ENCODE data around the gene COL1A1. TPM values are rescaled to one million over a fixed set of nuclear protein-coding genes. Genes with fewer than 3 reads are reported as not detected.

The COL1A1 gene
- total and polyA plus RNA-seq, 2 of the 13 experiments (the other 11 are each of a cell fraction or from before 2014, with no cell fraction given), result 0.05 TPM; not detected in 1

DNA sequence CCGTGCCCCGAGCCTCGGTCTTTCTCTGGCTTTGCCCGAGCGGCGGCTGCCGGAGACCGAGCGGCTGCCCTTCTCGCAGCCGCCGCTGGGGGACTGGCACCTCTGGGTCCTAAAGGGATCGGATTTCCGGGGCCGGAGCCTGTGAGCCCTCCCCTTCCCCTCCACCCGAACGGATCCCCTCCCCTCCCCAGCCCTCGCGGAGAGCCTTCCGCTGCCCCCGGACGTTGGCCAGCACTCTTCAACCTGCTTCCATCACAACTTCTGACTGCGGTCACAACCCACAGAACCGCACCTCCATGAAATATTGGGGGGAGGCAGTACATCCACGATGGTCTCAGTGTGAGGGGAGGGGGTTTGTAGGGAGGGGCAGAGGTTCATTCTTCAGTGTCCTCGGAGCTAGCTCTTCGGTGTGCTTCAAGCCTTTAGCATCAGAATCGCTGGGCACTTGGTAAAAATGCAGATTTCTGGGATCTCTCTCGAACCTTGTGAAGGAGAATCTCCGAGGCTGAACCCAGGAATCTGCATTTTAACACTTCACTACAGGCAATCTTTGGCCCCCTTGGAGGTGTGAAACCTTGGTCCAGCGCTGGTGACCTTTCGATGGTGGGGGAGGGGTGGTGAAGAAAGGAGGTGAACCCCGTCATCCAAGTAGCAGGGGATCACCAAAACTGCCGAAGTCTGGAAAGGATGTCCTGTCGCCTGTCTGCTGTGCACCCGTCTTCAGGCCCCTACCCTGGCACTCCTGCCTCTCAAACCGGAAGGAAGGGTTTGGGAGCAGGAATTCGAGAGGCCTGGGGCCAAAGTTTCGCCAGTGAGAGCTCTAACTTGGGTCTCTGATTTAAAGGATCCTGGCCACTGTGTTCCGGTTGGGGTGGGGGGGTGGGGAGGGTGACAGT, 50.1 kb downstream of the COL1A1 start (continued):
- TF ChIP-seq PHF21A (CRISPR knock-in tag; IDR thresholded peaks at IDR 0.05), result peak; percentile 42; the same call in 1 of the 2 replicates
- TF ChIP-seq SIN3B (IDR thresholded peaks at IDR 0.05; ENCODE audit: low read length), result no peak
- TF ChIP-seq ZNF337 (CRISPR knock-in tag; IDR thresholded peaks at IDR 0.05; ENCODE audit: borderline replicate concordance, low read depth), result no peak
- TF ChIP-seq CENPT (CRISPR knock-in tag; IDR thresholded peaks at IDR 0.05; ENCODE audit: low read depth), result no peak
- TF ChIP-seq, protein P1, sequence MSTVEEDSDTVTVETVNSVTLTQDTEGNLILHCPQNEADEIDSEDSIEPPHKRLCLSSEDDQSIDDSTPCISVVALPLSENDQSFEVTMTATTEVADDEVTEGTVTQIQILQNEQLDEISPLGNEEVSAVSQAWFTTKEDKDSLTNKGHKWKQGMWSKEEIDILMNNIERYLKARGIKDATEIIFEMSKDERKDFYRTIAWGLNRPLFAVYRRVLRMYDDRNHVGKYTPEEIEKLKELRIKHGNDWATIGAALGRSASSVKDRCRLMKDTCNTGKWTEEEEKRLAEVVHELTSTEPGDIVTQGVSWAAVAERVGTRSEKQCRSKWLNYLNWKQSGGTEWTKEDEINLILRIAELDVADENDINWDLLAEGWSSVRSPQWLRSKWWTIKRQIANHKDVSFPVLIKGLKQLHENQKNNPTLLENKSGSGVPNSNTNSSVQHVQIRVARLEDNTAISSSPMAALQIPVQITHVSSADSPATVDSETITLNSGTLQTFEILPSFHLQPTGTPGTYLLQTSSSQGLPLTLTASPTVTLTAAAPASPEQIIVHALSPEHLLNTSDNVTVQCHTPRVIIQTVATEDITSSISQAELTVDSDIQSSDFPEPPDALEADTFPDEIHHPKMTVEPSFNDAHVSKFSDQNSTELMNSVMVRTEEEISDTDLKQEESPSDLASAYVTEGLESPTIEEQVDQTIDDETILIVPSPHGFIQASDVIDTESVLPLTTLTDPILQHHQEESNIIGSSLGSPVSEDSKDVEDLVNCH (CRISPR knock-in tag; IDR thresholded peaks at IDR 0.05), result no peak
- no peak for TF ChIP-seq ZNF570 (CRISPR knock-in tag; IDR thresholded peaks at IDR 0.05; ENCODE audit: borderline replicate concordance)
- TF ChIP-seq, protein P2, sequence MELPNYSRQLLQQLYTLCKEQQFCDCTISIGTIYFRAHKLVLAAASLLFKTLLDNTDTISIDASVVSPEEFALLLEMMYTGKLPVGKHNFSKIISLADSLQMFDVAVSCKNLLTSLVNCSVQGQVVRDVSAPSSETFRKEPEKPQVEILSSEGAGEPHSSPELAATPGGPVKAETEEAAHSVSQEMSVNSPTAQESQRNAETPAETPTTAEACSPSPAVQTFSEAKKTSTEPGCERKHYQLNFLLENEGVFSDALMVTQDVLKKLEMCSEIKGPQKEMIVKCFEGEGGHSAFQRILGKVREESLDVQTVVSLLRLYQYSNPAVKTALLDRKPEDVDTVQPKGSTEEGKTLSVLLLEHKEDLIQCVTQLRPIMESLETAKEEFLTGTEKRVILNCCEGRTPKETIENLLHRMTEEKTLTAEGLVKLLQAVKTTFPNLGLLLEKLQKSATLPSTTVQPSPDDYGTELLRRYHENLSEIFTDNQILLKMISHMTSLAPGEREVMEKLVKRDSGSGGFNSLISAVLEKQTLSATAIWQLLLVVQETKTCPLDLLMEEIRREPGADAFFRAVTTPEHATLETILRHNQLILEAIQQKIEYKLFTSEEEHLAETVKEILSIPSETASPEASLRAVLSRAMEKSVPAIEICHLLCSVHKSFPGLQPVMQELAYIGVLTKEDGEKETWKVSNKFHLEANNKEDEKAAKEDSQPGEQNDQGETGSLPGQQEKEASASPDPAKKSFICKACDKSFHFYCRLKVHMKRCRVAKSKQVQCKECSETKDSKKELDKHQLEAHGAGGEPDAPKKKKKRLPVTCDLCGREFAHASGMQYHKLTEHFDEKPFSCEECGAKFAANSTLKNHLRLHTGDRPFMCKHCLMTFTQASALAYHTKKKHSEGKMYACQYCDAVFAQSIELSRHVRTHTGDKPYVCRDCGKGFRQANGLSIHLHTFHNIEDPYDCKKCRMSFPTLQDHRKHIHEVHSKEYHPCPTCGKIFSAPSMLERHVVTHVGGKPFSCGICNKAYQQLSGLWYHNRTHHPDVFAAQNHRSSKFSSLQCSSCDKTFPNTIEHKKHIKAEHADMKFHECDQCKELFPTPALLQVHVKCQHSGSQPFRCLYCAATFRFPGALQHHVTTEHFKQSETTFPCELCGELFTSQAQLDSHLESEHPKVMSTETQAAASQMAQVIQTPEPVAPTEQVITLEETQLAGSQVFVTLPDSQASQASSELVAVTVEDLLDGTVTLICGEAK (IDR thresholded peaks at IDR 0.05), result no peak
- TF ChIP-seq, protein P2 (CRISPR knock-in tag; IDR thresholded peaks at IDR 0.05), result 0 out of 2 replicates have a peak, but pooled peaks have one; percentile 0
- TF ChIP-seq DMAP1 (CRISPR knock-in tag; IDR thresholded peaks at IDR 0.05), result peak; percentile 55; the same call in 1 of the 2 replicates
- 0 out of 2 replicates have a peak, but pooled peaks have one; percentile 49 for TF ChIP-seq KMT2B (CRISPR knock-in tag; IDR thresholded peaks at IDR 0.05)
- peak; percentile 79 for TF ChIP-seq GABPB1 (CRISPR knock-in tag; IDR thresholded peaks at IDR 0.05)
- TF ChIP-seq KMT2A (CRISPR knock-in tag; IDR thresholded peaks at IDR 0.05), result peak; percentile 82
- TF ChIP-seq XRCC5 (optimal IDR thresholded peaks at IDR 0.05; ENCODE audit: low read length), result peak; percentile 77
- TF ChIP-seq SAP130 (CRISPR knock-in tag; IDR thresholded peaks at IDR 0.05; ENCODE audit: low read depth), result peak; percentile 76
- TF ChIP-seq SSRP1 (CRISPR knock-in tag; IDR thresholded peaks at IDR 0.05), result no peak
- 0 out of 2 replicates have a peak, but pooled peaks have one; percentile 20 for TF ChIP-seq ZNF143 (CRISPR knock-in tag; IDR thresholded peaks at IDR 0.05)
